HEK293 (cell line): ENCODE measurements around the gene PPFIA4.

Experiments used
- INSM2 ChIP-seq: fragments of 450-650 bp; formaldehyde crosslinking; IDR thresholded peaks from 2 replicates; pipeline ENCODE4 v1.5.1; 2016; ENCODE audit warnings: missing biosample characterization, missing genetic modification characterization
- KLF8 ChIP-seq: fragments of 450-650 bp; formaldehyde crosslinking; IDR thresholded peaks from 2 replicates; pipeline ENCODE4 v1.5.1; 2016; ENCODE audit warnings: missing biosample characterization, missing genetic modification characterization
- SALL2 ChIP-seq: fragments of 450-650 bp; formaldehyde crosslinking; IDR thresholded peaks from 2 replicates; pipeline ENCODE4 v1.5.0; 2017; ENCODE audit warnings: missing biosample characterization, mild to moderate bottlenecking, missing genetic modification characterization, borderline replicate concordance
- SCRT1 ChIP-seq: fragments of 450-650 bp; formaldehyde crosslinking; IDR thresholded peaks from 2 replicates; pipeline ENCODE4 v1.5.1; 2016; ENCODE audit warnings: missing biosample characterization, missing genetic modification characterization, borderline replicate concordance
- SCRT2 ChIP-seq: fragments of 450-650 bp; formaldehyde crosslinking; IDR thresholded peaks from 2 replicates; pipeline ENCODE4 v1.5.1; 2016; ENCODE audit warnings: missing biosample characterization, missing genetic modification characterization
- SP2 ChIP-seq: fragments of 450-650 bp; formaldehyde crosslinking; IDR thresholded peaks from 2 replicates; pipeline ENCODE4 v1.5.1; 2016; ENCODE audit warnings: missing biosample characterization, missing genetic modification characterization
- SP3 ChIP-seq: fragments of 450-650 bp; formaldehyde crosslinking; IDR thresholded peaks from 2 replicates; pipeline ENCODE4 v1.5.1; 2016; ENCODE audit warnings: missing biosample characterization, missing genetic modification characterization
- ZBTB17 ChIP-seq: fragments of 450-650 bp; formaldehyde crosslinking; IDR thresholded peaks from 2 replicates; pipeline ENCODE4 v1.5.1; 2016; ENCODE audit warnings: missing biosample characterization, missing genetic modification characterization
- ZBTB26 ChIP-seq: fragments of 450-650 bp; formaldehyde crosslinking; optimal IDR thresholded peaks from 2 replicates; pipeline ENCODE3; 2016; ENCODE audit warnings: missing biosample characterization, mild to moderate bottlenecking, missing genetic modification characterization
- ZBTB48 ChIP-seq: fragments of 450-650 bp; formaldehyde crosslinking; IDR thresholded peaks from 2 replicates; pipeline ENCODE4 v1.5.1; 2016; ENCODE audit warnings: missing biosample characterization, missing genetic modification characterization
- ZIC2 ChIP-seq: fragments of 450-650 bp; formaldehyde crosslinking; IDR thresholded peaks from 2 replicates; pipeline ENCODE4 v1.5.1; 2016; ENCODE audit warnings: missing biosample characterization, missing genetic modification characterization
- ZNF138 ChIP-seq: fragments of 450-650 bp; formaldehyde crosslinking; IDR thresholded peaks from 2 replicates; pipeline ENCODE4 v1.5.1; 2016; ENCODE audit warnings: missing biosample characterization, missing genetic modification characterization, borderline replicate concordance
- ZNF148 ChIP-seq: fragments of 450-650 bp; formaldehyde crosslinking; IDR thresholded peaks from 2 replicates; pipeline ENCODE4 v1.5.0; 2017; ENCODE audit warnings: missing biosample characterization, missing genetic modification characterization, borderline replicate concordance
- ZNF175 ChIP-seq: fragments of 450-650 bp; formaldehyde crosslinking; IDR thresholded peaks from 2 replicates; pipeline ENCODE4 v1.5.1; 2016; ENCODE audit warnings: missing biosample characterization, missing genetic modification characterization
- ZNF19 ChIP-seq: fragments of 450-650 bp; formaldehyde crosslinking; IDR thresholded peaks from 2 replicates; pipeline ENCODE4; 2016; ENCODE audit warnings: missing biosample characterization, missing genetic modification characterization, low read depth
- ZNF2 ChIP-seq: fragments of 450-650 bp; formaldehyde crosslinking; IDR thresholded peaks from 2 replicates; pipeline ENCODE4 v1.5.1; 2016; ENCODE audit warnings: missing biosample characterization, missing genetic modification characterization
- ZNF202 ChIP-seq: fragments of 450-650 bp; formaldehyde crosslinking; IDR thresholded peaks from 2 replicates; pipeline ENCODE4 v1.5.1; 2016; ENCODE audit warnings: missing biosample characterization, missing genetic modification characterization, borderline replicate concordance
- ZNF221 ChIP-seq: fragments of 450-650 bp; formaldehyde crosslinking; IDR thresholded peaks from 2 replicates; pipeline ENCODE4 v1.5.1; 2017; ENCODE audit warnings: missing biosample characterization, missing genetic modification characterization, borderline replicate concordance
- ZNF341 ChIP-seq: fragments of 450-650 bp; formaldehyde crosslinking; IDR thresholded peaks from 2 replicates; pipeline ENCODE4; 2016; ENCODE audit warnings: low read depth, missing biosample characterization, missing genetic modification characterization
- ZNF398 ChIP-seq: fragments of 450-650 bp; formaldehyde crosslinking; IDR thresholded peaks from 2 replicates; pipeline ENCODE4 v1.5.1; 2017; ENCODE audit warnings: missing biosample characterization, missing genetic modification characterization
- ZNF416 ChIP-seq: fragments of 450-650 bp; formaldehyde crosslinking; IDR thresholded peaks from 2 replicates; pipeline ENCODE4 v1.5.1; 2016; ENCODE audit warnings: missing biosample characterization, missing genetic modification characterization
- ZNF433 ChIP-seq: fragments of 450-650 bp; formaldehyde crosslinking; IDR thresholded peaks from 2 replicates; pipeline ENCODE4 v1.5.1; 2016; ENCODE audit warnings: missing biosample characterization, missing genetic modification characterization, low read depth
- ZNF549 ChIP-seq: fragments of 450-650 bp; IDR thresholded peaks from 2 replicates; pipeline ENCODE4 v1.5.1; 2018; ENCODE audit warnings: missing biosample characterization, missing genetic modification characterization, mild to moderate bottlenecking, inconsistent platforms, moderate library complexity
- ZNF585B ChIP-seq: fragments of 450-650 bp; formaldehyde crosslinking; IDR thresholded peaks from 2 replicates; pipeline ENCODE4 v1.5.1; 2016; ENCODE audit warnings: missing biosample characterization, missing genetic modification characterization
- ZNF645 ChIP-seq: fragments of 450-650 bp; formaldehyde crosslinking; IDR thresholded peaks from 2 replicates; pipeline ENCODE4; 2016; ENCODE audit warnings: missing biosample characterization, missing genetic modification characterization
- ZNF76 ChIP-seq: fragments of 450-650 bp; formaldehyde crosslinking; IDR thresholded peaks from 2 replicates; pipeline ENCODE4; 2016; ENCODE audit warnings: low read depth, missing biosample characterization, missing genetic modification characterization, borderline replicate concordance
- ZNF777 ChIP-seq: fragments of 450-650 bp; formaldehyde crosslinking; IDR thresholded peaks from 2 replicates; pipeline ENCODE4 v1.5.1; 2017; ENCODE audit warnings: missing biosample characterization, missing genetic modification characterization, borderline replicate concordance
- ZNF843 ChIP-seq: fragments of 450-650 bp; formaldehyde crosslinking; IDR thresholded peaks from 2 replicates; pipeline ENCODE4 v1.5.1; 2016; ENCODE audit warnings: missing biosample characterization, missing genetic modification characterization
- ZSCAN18 ChIP-seq: fragments of 450-650 bp; formaldehyde crosslinking; IDR thresholded peaks from 2 replicates; pipeline ENCODE4 v1.5.1; 2016; ENCODE audit warnings: missing biosample characterization, missing genetic modification characterization

PPFIA4 gene

GRCh38 chr1:203006948-203007871 lies 19.1 kb upstream of the PPFIA4 start, which contains the start of gene TMEM183A (continued):
- TF ChIP-seq ZNF76 (tag by site-specific recombination) (no peak; the same call in 1 of the 2 replicates), ZNF148 (tag by site-specific recombination) (no peak), SCRT1 (tag by site-specific recombination) (no peak), ZNF19 (tag by site-specific recombination) (no peak), INSM2 (tag by site-specific recombination) (no peak), SALL2 (tag by site-specific recombination) (no peak), ZNF341 (tag by site-specific recombination) (no peak), SP2 (peak; percentile 83), ZNF221 (tag by site-specific recombination) (no peak), ZNF202 (tag by site-specific recombination) (no peak), SCRT2 (no peak), ZSCAN18 (tag by site-specific recombination) (no peak), SP3 (tag by site-specific recombination) (peak; percentile 74), ZNF2 (peak; percentile 57; the same call in 1 of the 2 replicates), ZNF433 (tag by site-specific recombination) (no peak), ZNF843 (tag by site-specific recombination) (no peak), ZNF398 (tag by site-specific recombination) (peak; percentile 53), ZBTB26 (tag by site-specific recombination) (peak; percentile 93), ZNF777 (tag by site-specific recombination) (no peak; the same call in 1 of the 2 replicates), ZNF585B (tag by site-specific recombination) (0 out of 2 replicates have a peak, but pooled peaks have one; percentile 6), ZBTB48 (tag by site-specific recombination) (no peak), ZNF175 (tag by site-specific recombination) (no peak), ZIC2 (tag by site-specific recombination) (no peak), ZNF645 (no peak), ZBTB17 (tag by site-specific recombination) (peak; percentile 4; the same call in 1 of the 2 replicates), ZNF549 (tag by site-specific recombination) (no peak), ZNF138 (tag by site-specific recombination) (no peak), KLF8 (peak; percentile 67; the same call in 1 of the 2 replicates), ZNF416 (no peak)
